HCT116 (cell line): ENCODE measurements around the gene GRIK4. TPM values are rescaled to one million over a fixed set of nuclear protein-coding genes. Genes with fewer than 3 reads are reported as not detected.

ENCODE experiments used
- ATAC-seq: fragments of 200-7000 bp; cut with Tn5 transposase; 2 replicates; pipeline ENCODE4 v1.9.1; 2020; ENCODE audit warnings: mild to moderate bottlenecking, moderate library complexity
- BruUV-seq: library from RNA; stranded (reverse); fragments of 400-500 nt; replicated peaks from 2 replicates; lab custom pipeline; 2021; lab: Mats Ljungman, UMichigan
- CTCF ChIA-PET: fragments of 300-600 bp; sonication (Branson Sonifier 250); formaldehyde crosslinking; loops from one replicate; lab custom pipeline; 2021; ENCODE audit warnings: antibody characterized with exemption; lab: Charles Lee
- POLR2A ChIA-PET: fragments of 300-600, 350-600 bp; sonication (Branson Sonifier 250); formaldehyde crosslinking; loops from one replicate; lab custom pipeline; 2021; ENCODE audit warnings: antibody characterized with exemption; lab: Charles Lee
- RAD21 ChIA-PET, 2 experiments: fragments of 300-600 bp; sonication (Branson Sonifier 250); formaldehyde crosslinking; loops; one replicate each; lab custom pipeline; 2023; ENCODE audit warnings: low total read pairs in 2 of 2; ENCODE audit not compliant: uncharacterized antibody in 2 of 2, unreplicated experiment in 2 of 2, low non-redundant PET in 1 of 2; lab: Charles Lee
- DNase-seq: peaks from one replicate; pipeline ENCODE4 v3.0.0-alpha.2; 2010; ENCODE audit warnings: low read depth, low spot score
- H2AFZ ChIP-seq: fragments of 200-600 bp; shearing (Covaris generic), sonication (generic); 2 replicates; pipeline ENCODE4 v1.6.1; 2017; ENCODE audit warnings: low read depth, mixed run types, mixed read lengths, antibody characterized with exemption, low read length; ENCODE audit not compliant: poor library complexity, severe bottlenecking
- H3K27ac ChIP-seq: 2 replicates; pipeline ENCODE4 v1.5.1; 2012; ENCODE audit warnings: low read depth, low read length
- H3K27me3 ChIP-seq: fragments of 200-600 bp; sonication (generic); 2 replicates; pipeline ENCODE4 v1.6.1; 2016; ENCODE audit warnings: mixed run types, low read length, mixed read lengths; ENCODE audit not compliant: insufficient read depth
- H3K36me3 ChIP-seq, 2 experiments: fragments of 200-500 bp in 1 of 2; fragments of 200-600 bp in 1 of 2; sonication (Bioruptor generic) in 1 of 2; sonication (generic) in 1 of 2; 2 replicates each; pipeline versions ENCODE4 v1.5.1 to v1.6.1; 2014 to 2016; ENCODE audit warnings: low read length in 2 of 2, inconsistent platforms in 1 of 2, mixed read lengths in 1 of 2, mixed run types in 1 of 2; ENCODE audit not compliant: insufficient read depth in 2 of 2, control insufficient read depth in 1 of 2
- H3K4me1 ChIP-seq, 2 experiments: fragments of 200-600 bp in 1 of 2; sonication (generic) in 1 of 2; 2 replicates each; pipeline versions ENCODE4 v1.5.1 to v1.6.1; 2012 to 2017; ENCODE audit warnings: low read length in 2 of 2, inconsistent platforms in 1 of 2, mild to moderate bottlenecking in 1 of 2, mixed read lengths in 1 of 2, mixed run types in 1 of 2, moderate library complexity in 1 of 2; ENCODE audit not compliant: insufficient read depth in 2 of 2, control insufficient read depth in 1 of 2
- H3K4me2 ChIP-seq: fragments of 200-600 bp; sonication (generic); 2 replicates; pipeline ENCODE4 v1.6.1; 2017; ENCODE audit warnings: mixed run types, low read length, mixed read lengths
- H3K4me3 ChIP-seq, 2 experiments: fragments of 200-600 bp in 1 of 2; sonication (generic) in 1 of 2; replicated peaks in 1 of 2; 2 replicates each; pipeline ENCODE4 v1.5.1; 2011 to 2016; ENCODE audit warnings: low read length in 2 of 2, control low read depth in 1 of 2, low read depth in 1 of 2, mild to moderate bottlenecking in 1 of 2, mixed read lengths in 1 of 2, mixed run types in 1 of 2
- H3K79me2 ChIP-seq: fragments of 200-600 bp; sonication (generic); 2 replicates; pipeline ENCODE4 v1.6.1; 2017; ENCODE audit warnings: mild to moderate bottlenecking, mixed run types, low read length, moderate library complexity, mixed read lengths; ENCODE audit not compliant: insufficient read depth
- H3K9ac ChIP-seq: fragments of 200-600 bp; sonication (generic); 2 replicates; pipeline ENCODE4 v1.6.1; 2016; ENCODE audit warnings: low read length, mixed read lengths
- H3K9me2 ChIP-seq: fragments of 200-600 bp; sonication (generic), shearing (Covaris generic); 2 replicates; pipeline ENCODE4 v1.6.1; 2017; ENCODE audit warnings: mixed run types, mild to moderate bottlenecking, moderate library complexity; ENCODE audit not compliant: insufficient read depth
- H3K9me3 ChIP-seq, 2 experiments: fragments of 200-500 bp in 1 of 2; fragments of 200-600 bp in 1 of 2; sonication (Bioruptor generic) in 1 of 2; sonication (generic) in 1 of 2; 2 replicates each; pipeline ENCODE4 v1.6.1; 2014 to 2017; ENCODE audit warnings: low read length in 2 of 2, mixed read lengths in 2 of 2, inconsistent platforms in 1 of 2, low read depth in 1 of 2, mild to moderate bottlenecking in 1 of 2, mixed run types in 1 of 2, moderate library complexity in 1 of 2; ENCODE audit not compliant: control insufficient read depth in 1 of 2, insufficient read depth in 1 of 2
- H4K20me1 ChIP-seq: fragments of 200-600 bp; sonication (generic), shearing (Covaris generic); 2 replicates; pipeline ENCODE4 v1.6.1; 2017; ENCODE audit warnings: mixed run types, mild to moderate bottlenecking, moderate library complexity; ENCODE audit not compliant: insufficient read depth
- ATF3 ChIP-seq: IDR thresholded peaks from 2 replicates; pipeline ENCODE4 v1.6.1; 2012
- CTCF ChIP-seq, 3 experiments: fragments of 200-600 bp in 1 of 3; sonication (generic) in 1 of 3; IDR thresholded peaks in 2 of 3; conservative IDR thresholded peaks in 1 of 3; 2 replicates each; pipeline ENCODE4 v1.5.1; 2012 to 2017; ENCODE audit warnings: low read depth in 2 of 3, low read length in 2 of 3, antibody characterized with exemption in 1 of 3, borderline replicate concordance in 1 of 3, control low read depth in 1 of 3, mild to moderate bottlenecking in 1 of 3, mixed read lengths in 1 of 3, mixed run types in 1 of 3, moderate library complexity in 1 of 3; ENCODE audit not compliant: insufficient read depth in 1 of 3
- ELF1 ChIP-seq: IDR thresholded peaks from 2 replicates; pipeline ENCODE4 v1.6.1; 2012; ENCODE audit warnings: low read depth, borderline replicate concordance
- EZH2 ChIP-seq: fragments of 200-600 bp; sonication (generic); IDR thresholded peaks from 2 replicates; pipeline ENCODE4 v1.6.1; 2017; ENCODE audit warnings: antibody characterized with exemption, mixed run types
- EZH2phosphoT487 ChIP-seq: fragments of 200-600 bp; IDR thresholded peaks from 2 replicates; pipeline ENCODE4 v1.6.1; 2018; ENCODE audit warnings: antibody characterized with exemption, borderline replicate concordance
- FOSL1 ChIP-seq: IDR thresholded peaks from 2 replicates; pipeline ENCODE4 v1.6.1; 2012; ENCODE audit warnings: low read depth
- JUND ChIP-seq: IDR thresholded peaks from 2 replicates; pipeline ENCODE4 v1.6.1; 2012
- POLR2AphosphoS5 ChIP-seq: IDR thresholded peaks from 2 replicates; pipeline ENCODE4 v1.6.1; 2011; ENCODE audit warnings: mild to moderate bottlenecking, low read depth, low read length, moderate library complexity
- RAD21 ChIP-seq: IDR thresholded peaks from 2 replicates; pipeline ENCODE4 v1.6.1; 2012; ENCODE audit warnings: low read depth, mild to moderate bottlenecking
- REST ChIP-seq: IDR thresholded peaks from 2 replicates; pipeline ENCODE4 v1.6.1; 2012; ENCODE audit warnings: low read depth
- SP1 ChIP-seq: IDR thresholded peaks from 2 replicates; pipeline ENCODE4 v1.6.1; 2012; ENCODE audit warnings: low read depth
- ZFX ChIP-seq: fragments of 450-650 bp; IDR thresholded peaks from 2 replicates; pipeline ENCODE4 v1.6.1; 2017
- ZNF274 ChIP-seq: fragments of 200-500 bp; sonication (Bioruptor generic); IDR thresholded peaks from 2 replicates; pipeline ENCODE4 v1.6.1; 2014; ENCODE audit warnings: mild to moderate bottlenecking, low read depth, low read length, inconsistent platforms
- intact Hi-C: fragments of 100-400 bp; cut with micrococcal nuclease; formaldehyde crosslinking; loops from 2 replicates; pipeline ENCODE4 v1.10.0; 2022
- total RNA-seq: library from RNA; stranded (reverse); gene quantifications from one replicate; pipeline ENCODE4 v1.2.1, GENCODE V29; 2021; ENCODE audit not compliant: unreplicated experiment

Gene GRIK4
- total RNA-seq, 1 experiment from 2014 or later: 0.52 TPM

- POLR2A ChIA-PET: no interaction called here
- Histone ChIP-seq H3K4me1 (no peaks in the 10 kb centered on the region), H3K27me3 (0 out of 2 replicates have a peak, but pooled peaks cover under 1% of the 10 kb centered on the region), H3K27ac (no peak overlapping the region), H3K36me3 (no peaks in the 10 kb centered on the region), H3K9me3 (no peaks in the 10 kb centered on the region), H3K79me2 (no peaks in the 10 kb centered on the region), H4K20me1 (no peaks in the 10 kb centered on the region), H3K9me2 (no peaks in the 10 kb centered on the region), H3K9ac (no peak overlapping the region), H3K4me3 (no peak overlapping the region), H3K4me2 (no peak overlapping the region), H2AFZ (no peak overlapping the region)
- TF ChIP-seq CTCF (IDR thresholded peaks at IDR 0.05 in 2 of 3, conservative IDR thresholded peaks at IDR 0.05 in 1 of 3; ENCODE audit: borderline replicate concordance in 1 of 3, insufficient read depth in 1 of 3, low read depth in 2 of 3, low read length in 2 of 3): peak in 2 of 3 experiments; percentile 45 to 50; a peak in 4 of 6 replicates
- no peak for TF ChIP-seq POLR2AphosphoS5
- CTCF ChIA-PET: interaction anchor here (1.0 to 1.7 kb wide), 3 partner anchors 12 to 106 kb away, joined by 3 to 14 read pairs (median 3); no protein-coding TSS in a partner anchor
- no TSS peak for BruUV-seq
- ATAC-seq (peak; percentile 44; the same call in 1 of the 2 replicates), DNase-seq (no peak)
- intact Hi-C loops: no loop called here
- RAD21 ChIA-PET: interaction anchor here in 1 of 2 experiments (0.6 kb wide), 1 partner anchor 85 kb away, joined by 3 read pairs; no protein-coding TSS in a partner anchor
These were observed 185.2 kb downstream of the GRIK4 start for GRCh38 chr11:120696597-120697218.

- Histone ChIP-seq H3K4me3 (no peak overlapping the region), H4K20me1 (no peaks in the 10 kb centered on the region), H3K4me1 (no peaks in the 10 kb centered on the region), H3K9ac (no peak overlapping the region), H3K9me3 (no peaks in the 10 kb centered on the region), H3K27ac (no peak overlapping the region), H3K79me2 (no peaks in the 10 kb centered on the region), H3K9me2 (no peaks in the 10 kb centered on the region), H3K27me3 (no peaks in the 10 kb centered on the region), H3K36me3 (no peaks in the 10 kb centered on the region), H2AFZ (no peak overlapping the region), H3K4me2 (no peak overlapping the region)
- no peak for TF ChIP-seq REST
- TF ChIP-seq RAD21: no peak
- no peak for TF ChIP-seq ATF3
- no peak for TF ChIP-seq EZH2
- TF ChIP-seq JUND: no peak
- no peak for TF ChIP-seq ZFX
- no peak for TF ChIP-seq POLR2AphosphoS5
- no peak for TF ChIP-seq EZH2phosphoT487
- no peak for TF ChIP-seq ZNF274
- no peak for TF ChIP-seq FOSL1
- no peak for TF ChIP-seq ELF1
- TF ChIP-seq SP1: no peak
- BruUV-seq: no TSS peak
- ATAC-seq (peak; percentile 58; the same call in 1 of the 2 replicates), DNase-seq (no peak)
- ChIA-PET RAD21 (no interaction called here), CTCF (interaction anchor here (0.8 kb wide), 1 partner anchor 13 kb away, joined by 3 read pairs; no protein-coding TSS in a partner anchor), POLR2A (no interaction called here)
- intact Hi-C loops: no loop called here
These were observed 187.4 kb downstream of the GRIK4 start for GRCh38 chr11:120698918-120699317.
